ENCODE measurements around the gene COX8A. TPM values are rescaled to one million over a fixed set of nuclear protein-coding genes. Genes with fewer than 3 reads are reported as not detected.

The COX8A gene
- total RNA-seq, 1 experiment from 2014 or later, result 615 TPM

- intact Hi-C loops (cut with micrococcal nuclease; ENCODE audit: unreplicated experiment), result no loop called here
- Histone ChIP-seq H3K27me3 (replicated peaks; ENCODE audit: insufficient read depth, low read depth, low read length, poor library complexity) (no peaks in the 10 kb centered on the region), H3K36me3 (ENCODE audit: insufficient read depth, low read length, poor library complexity, severe bottlenecking) (no peaks in the 10 kb centered on the region), H3K4me3 (ENCODE audit: low read depth, low read length, poor library complexity, severe bottlenecking) (no peak overlapping the region), H3K4me1 (ENCODE audit: insufficient read depth, low read length, poor library complexity, severe bottlenecking) (peaks cover 5% of the 10 kb centered on the region), H3K27ac (ENCODE audit: low read depth, low read length, poor library complexity, severe bottlenecking) (no peak overlapping the region), H3K9me3 (ENCODE audit: low read depth, low read length, poor library complexity, severe bottlenecking) (no peaks in the 10 kb centered on the region)
- TF ChIP-seq CTCF (conservative IDR thresholded peaks at IDR 0.05; ENCODE audit: low read depth, low read length) (no peak), EZH2 (IDR thresholded peaks at IDR 0.05; ENCODE audit: borderline replicate concordance, low read depth, low read length, poor library complexity, severe bottlenecking) (no peak)
- ChIA-PET POLR2A (ENCODE audit: low non-redundant PET) (no interaction called here), CTCF (interaction anchor here (0.9 kb wide), 1 partner anchor 13 kb away, joined by 3 read pairs; no protein-coding TSS in a partner anchor)
- no TSS peak for BruUV-seq (replicated peaks)
- no peak for DNase-seq (ENCODE audit: low spot score)
Measured at GRCh38 chr11:64014356-64014755, 39.9 kb downstream of the COX8A start.

- POLR2A ChIA-PET (ENCODE audit: low non-redundant PET), result no interaction called here
- no peaks in the 10 kb centered on the region for H3K27me3 ChIP-seq (replicated peaks; ENCODE audit: insufficient read depth, low read depth, low read length, poor library complexity)
- CTCF ChIA-PET, result interaction anchor here (0.7 kb wide), 2 partner anchors 16 to 130 kb away, joined by 3 to 4 read pairs; no protein-coding TSS in a partner anchor
Measured at GRCh38 chr11:64015510-64015909, 41.1 kb downstream of the COX8A start.

DNA sequence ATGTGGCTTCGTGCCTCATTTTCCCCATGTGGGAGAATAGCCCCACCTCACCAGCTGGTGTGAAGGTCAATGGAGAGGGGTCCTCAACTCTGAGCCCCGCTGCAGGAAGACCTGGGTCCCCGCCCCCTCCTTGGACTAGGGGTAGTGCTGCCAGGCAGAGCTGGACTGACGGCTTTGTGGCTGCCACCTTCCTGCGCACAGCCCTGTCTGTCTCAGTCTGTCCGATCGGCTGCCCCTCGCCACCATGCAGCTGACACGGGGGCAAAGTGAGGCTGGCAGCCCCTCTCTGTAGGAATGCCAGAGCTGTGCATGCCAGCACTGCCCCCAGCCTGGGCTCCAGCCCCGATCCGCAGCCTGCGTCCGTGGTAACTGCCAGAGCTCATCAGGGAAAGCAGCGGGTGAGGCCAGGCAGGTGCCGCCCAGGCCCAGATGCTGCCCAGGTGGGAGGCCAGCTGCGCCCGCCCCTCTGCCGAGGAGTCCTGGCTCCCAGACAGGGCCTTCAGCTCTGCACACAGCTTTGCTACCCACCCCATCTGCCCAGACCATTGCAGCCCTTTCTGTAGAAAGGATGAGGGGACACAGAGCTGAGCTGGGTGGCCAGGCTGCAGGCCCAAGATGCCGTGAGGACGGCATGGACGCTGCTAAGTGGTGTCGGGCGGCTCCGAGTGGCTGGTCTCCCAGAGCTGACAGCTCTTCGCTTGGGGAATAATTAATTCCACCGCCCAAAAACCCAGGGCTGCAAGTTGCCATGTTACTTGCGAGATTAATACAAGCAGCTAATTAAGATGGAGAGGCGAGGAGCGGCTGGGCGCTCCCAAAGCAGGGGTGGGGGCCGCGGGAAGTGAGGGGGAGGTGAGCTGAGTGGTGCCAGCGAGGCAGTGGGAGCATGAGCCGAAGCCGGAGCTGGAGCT is 41.8 kb downstream of the COX8A start:
- TF ChIP-seq CTCF (conservative IDR thresholded peaks at IDR 0.05; ENCODE audit: low read depth, low read length) (no peak), EZH2 (IDR thresholded peaks at IDR 0.05; ENCODE audit: borderline replicate concordance, low read depth, low read length, poor library complexity, severe bottlenecking) (no peak)
- H3K27ac ChIP-seq (ENCODE audit: low read depth, low read length, poor library complexity, severe bottlenecking), result no peak overlapping the region
- intact Hi-C loops (cut with micrococcal nuclease; ENCODE audit: unreplicated experiment), result no loop called here
- BruUV-seq (replicated peaks), result no TSS peak
- no peaks in the 10 kb centered on the region for H3K9me3 ChIP-seq (ENCODE audit: low read depth, low read length, poor library complexity, severe bottlenecking)
- DNase-seq (ENCODE audit: low spot score), result no peak
- H3K36me3 ChIP-seq (ENCODE audit: insufficient read depth, low read length, poor library complexity, severe bottlenecking), result no peaks in the 10 kb centered on the region
- ChIA-PET POLR2A (ENCODE audit: low non-redundant PET) (no interaction called here), CTCF (interaction anchor here (0.6 to 0.7 kb wide), 2 partner anchors 17 to 188 kb away, joined by 3 to 4 read pairs; no protein-coding TSS in a partner anchor)
- H3K27me3 ChIP-seq (replicated peaks; ENCODE audit: insufficient read depth, low read depth, low read length, poor library complexity), result no peaks in the 10 kb centered on the region
- no peak overlapping the region for H3K4me3 ChIP-seq (ENCODE audit: low read depth, low read length, poor library complexity, severe bottlenecking)
- H3K4me1 ChIP-seq (ENCODE audit: insufficient read depth, low read length, poor library complexity, severe bottlenecking), result peaks cover 13% of the 10 kb centered on the region

More at GRCh38 chr11:64015510-64015909, 41.1 kb downstream of the COX8A start:
- Histone ChIP-seq H3K27ac (ENCODE audit: low read depth, low read length, poor library complexity, severe bottlenecking) (no peak overlapping the region), H3K9me3 (ENCODE audit: low read depth, low read length, poor library complexity, severe bottlenecking) (no peaks in the 10 kb centered on the region), H3K4me3 (ENCODE audit: low read depth, low read length, poor library complexity, severe bottlenecking) (no peak overlapping the region), H3K4me1 (ENCODE audit: insufficient read depth, low read length, poor library complexity, severe bottlenecking) (peaks cover 6% of the 10 kb centered on the region), H3K36me3 (ENCODE audit: insufficient read depth, low read length, poor library complexity, severe bottlenecking) (no peaks in the 10 kb centered on the region)
- no peak for TF ChIP-seq EZH2 (IDR thresholded peaks at IDR 0.05; ENCODE audit: borderline replicate concordance, low read depth, low read length, poor library complexity, severe bottlenecking)
- TF ChIP-seq CTCF (conservative IDR thresholded peaks at IDR 0.05; ENCODE audit: low read depth, low read length), result no peak
- no peak for DNase-seq (ENCODE audit: low spot score)
- BruUV-seq (replicated peaks), result no TSS peak
- intact Hi-C loops (cut with micrococcal nuclease; ENCODE audit: unreplicated experiment), result no loop called here
